SH-SY5Y (cell line): Measurements from ENCODE around the gene SFXN4.

Experiments
- GATA2 ChIP-seq: IDR thresholded peaks from 2 replicates; pipeline ENCODE4 v1.6.1; 2011; ENCODE audit warnings: mild to moderate bottlenecking, low read depth, low read length
- GATA3 ChIP-seq: IDR thresholded peaks from 2 replicates; pipeline ENCODE4 v1.6.1; 2011; ENCODE audit warnings: low read depth, mild to moderate bottlenecking, low read length, moderate library complexity

SFXN4 gene

DNA sequence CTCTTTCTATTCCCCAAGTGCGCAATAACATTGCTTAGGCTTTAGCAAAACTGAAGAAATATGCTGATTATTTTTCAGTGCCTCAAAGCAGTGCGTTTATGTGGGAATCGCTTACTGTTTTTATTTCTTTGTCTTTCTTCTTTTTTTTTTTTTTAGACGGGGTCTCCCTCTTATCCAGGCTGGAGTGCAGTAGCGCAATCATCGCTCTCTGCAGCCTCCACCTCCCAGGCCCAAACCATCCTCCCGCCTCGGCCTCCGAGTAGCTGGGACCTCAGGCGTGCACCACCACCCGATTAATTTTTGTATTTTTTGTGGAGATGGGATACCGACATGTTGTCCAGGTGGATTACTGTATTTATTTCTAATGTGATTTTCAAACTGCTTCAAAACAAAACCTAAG lies 60.4 kb downstream of the SFXN4 start:
- TF ChIP-seq GATA3 (no peak), GATA2 (no peak)

DNA sequence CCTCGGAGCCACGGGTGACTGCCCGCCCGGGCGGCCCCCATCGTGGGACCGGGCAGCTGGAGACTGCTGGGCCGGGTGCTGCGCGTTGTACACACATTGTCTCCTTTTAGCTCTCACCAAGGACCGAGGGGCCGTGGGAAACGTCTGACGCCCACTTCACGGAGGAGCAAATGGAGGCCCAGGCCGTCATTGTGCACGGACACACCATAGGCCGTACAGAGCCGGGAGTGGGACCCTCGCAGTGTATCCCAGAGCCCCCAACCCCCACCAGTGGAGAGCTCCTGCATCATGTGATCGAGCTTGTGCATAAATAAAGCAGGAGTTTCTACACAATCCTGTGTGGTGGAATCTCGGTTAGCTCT lies 60.9 kb downstream of the SFXN4 start:
- TF ChIP-seq GATA2 (no peak), GATA3 (no peak)

DNA sequence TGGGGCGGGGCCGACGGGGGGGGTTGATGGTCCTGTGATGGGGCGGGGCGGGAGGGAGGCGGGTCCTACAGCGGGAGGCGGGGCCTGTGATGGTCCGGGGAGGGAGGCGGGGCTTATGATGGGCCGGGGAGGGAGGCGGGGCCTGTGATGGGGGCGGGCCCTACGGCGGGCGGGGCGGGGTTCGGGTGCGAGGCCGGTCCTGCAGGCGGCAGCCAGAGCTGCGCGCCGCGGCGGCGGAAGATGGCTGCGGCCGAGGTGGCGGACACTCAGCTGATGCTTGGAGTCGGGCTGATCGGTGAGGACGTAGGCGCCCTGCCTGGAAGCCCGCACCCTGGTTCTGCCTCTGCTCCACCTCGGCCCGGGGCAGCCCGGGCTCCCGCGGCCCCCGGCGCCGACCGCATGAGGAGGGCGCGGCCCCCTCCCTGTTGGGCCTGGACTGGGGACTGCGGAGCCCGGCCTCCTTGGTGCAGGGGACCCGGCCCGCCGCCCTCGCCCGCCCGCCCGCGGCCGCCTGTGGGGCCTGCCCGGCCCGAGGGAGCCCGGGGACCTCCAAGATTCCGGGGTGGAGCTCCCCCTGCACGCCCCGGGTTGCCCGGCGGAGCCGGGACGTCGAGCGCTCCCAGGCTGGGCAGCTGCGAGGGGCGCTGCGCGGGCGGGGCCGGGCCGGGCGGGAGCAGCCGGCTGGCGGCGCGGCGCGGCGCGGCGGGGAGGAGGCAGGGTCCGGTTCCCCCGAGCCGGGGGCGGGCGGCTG lies 61.4 kb downstream of the SFXN4 start, which contains the start of gene DENND10:
TSS of gene DENND10 (plus strand) at position 211 of the 751 bp plus-strand sequence. CDS start at position 241, 30 bp downstream.
- TF ChIP-seq GATA2: no peak
- no peak for TF ChIP-seq GATA3

DNA sequence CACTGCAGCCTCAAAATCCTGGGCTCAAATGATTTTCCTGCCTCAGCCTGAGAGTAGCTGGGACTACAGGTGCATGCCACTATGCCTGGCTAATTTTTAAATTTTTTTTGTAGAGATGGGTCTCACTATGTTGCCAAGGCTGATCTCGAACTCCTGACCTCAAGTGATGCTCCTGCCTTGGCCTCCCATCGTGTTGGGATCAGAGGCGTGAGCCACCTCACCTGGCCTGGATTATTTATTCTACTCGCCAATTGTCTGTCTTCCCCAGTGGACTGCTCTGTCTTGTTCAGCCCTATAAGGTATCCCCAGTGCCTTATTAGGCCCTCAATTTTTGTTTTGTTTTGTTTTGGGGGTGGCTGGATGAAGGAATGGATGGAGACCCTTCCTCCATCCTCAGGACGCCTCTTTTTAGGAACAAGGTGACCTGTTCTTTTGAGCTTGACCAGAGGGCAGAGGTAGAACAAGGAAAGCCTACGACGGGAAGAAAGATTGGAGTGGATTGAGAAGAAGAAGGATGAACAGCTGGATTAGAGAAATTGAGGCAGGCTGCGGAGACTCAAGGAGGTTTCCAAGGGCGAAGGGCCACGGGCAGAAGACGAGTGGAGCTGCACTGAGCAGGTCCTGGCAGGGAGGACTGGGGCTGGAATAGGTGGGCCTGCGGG lies 62.1 kb downstream of the SFXN4 start:
- TF ChIP-seq GATA3 (no peak), GATA2 (no peak)

DNA sequence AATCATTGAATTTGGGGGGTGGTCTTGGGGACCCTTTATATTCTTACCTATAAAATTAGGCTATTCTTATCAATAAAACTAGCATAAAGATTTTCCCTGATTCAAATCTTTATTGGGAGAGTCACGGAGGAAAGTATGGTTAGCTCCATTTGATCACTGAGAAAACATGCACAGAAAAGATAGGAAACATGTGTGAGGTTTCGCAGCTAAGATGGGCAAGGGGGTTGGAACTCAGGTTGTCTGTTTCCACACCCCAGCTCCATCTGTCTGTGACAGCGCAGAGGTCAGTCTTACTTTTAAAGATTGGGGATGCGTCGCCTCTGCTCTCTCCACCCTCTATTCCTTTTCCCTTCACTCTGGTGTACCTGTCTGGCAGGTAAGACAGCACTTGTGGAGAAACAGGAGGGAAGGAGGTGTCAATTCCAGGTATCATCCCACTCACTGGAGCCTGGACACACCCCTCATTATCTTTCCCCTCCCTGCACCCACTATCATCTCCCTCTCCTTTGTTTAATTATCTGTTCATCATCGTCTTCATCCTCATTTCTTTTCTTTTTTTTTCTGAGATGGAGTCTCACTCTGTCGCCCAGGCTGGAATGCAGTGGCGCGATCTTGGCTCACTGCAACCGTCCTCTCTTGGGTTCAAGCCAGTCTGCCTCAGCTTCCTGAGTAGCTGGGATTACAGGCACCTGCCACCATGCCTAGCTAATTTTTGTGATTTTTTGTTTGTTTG lies 64.0 kb downstream of the SFXN4 start:
- TF ChIP-seq GATA2: no peak
- no peak for TF ChIP-seq GATA3

DNA sequence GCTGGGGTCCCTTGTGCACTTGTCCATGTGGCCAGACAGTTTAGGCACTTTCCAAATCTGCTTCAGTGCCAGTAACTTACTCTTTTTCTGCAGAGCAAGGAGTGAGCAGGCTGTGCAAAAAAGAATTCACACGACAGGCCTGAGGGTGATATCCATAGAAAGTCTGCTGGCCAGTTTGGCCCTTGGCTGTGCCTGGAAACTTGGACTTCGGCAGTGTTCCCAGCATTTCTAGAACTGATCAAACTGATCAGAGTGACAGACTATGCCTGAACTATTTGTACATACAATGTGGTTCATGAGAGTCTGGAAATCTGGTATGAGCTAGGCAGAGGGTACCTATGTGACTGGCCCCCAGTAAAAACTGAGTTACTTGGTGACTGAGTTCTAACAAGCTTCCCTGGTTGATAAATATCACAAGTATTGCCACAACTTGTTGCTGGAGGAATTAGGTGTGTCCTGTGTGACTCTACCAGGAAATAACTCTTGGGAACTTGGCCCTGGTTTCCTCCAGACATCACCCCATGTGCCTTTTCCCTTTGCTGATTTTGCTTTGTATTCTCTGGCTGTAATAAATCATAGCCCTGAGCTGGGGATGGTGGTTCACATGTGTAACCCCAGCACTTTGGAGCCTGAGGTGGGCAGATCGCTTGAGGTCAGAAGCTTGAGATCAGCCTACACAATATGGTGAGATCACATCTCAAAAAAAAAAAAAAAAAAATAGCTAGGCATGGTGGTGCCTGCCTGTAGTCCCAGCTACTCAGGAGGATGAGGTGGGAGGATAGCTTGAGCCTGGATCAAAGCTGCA lies 64.9 kb downstream of the SFXN4 start:
- no peak for TF ChIP-seq GATA3
- TF ChIP-seq GATA2: no peak

DNA sequence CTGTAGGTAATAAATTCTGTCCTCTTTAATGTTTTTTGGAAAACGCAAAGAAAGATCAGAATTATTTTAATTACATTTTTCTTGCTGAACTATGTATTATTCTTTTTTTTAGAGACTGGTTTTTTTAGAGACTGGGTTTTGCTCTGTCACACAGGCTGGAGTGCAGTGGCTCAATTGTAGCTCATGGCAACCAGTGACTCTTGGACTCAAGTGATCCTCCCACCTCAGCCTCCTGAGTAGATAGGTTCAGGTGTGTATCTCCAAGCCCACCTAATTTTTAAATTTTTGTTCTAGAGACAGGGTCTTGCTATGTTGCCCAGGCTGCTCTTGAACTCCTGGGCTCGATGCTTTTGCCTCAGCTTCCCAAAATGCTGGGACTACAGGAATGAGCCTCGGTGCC lies 66.9 kb downstream of the SFXN4 start:
- TF ChIP-seq GATA2 (no peak), GATA3 (no peak)

DNA sequence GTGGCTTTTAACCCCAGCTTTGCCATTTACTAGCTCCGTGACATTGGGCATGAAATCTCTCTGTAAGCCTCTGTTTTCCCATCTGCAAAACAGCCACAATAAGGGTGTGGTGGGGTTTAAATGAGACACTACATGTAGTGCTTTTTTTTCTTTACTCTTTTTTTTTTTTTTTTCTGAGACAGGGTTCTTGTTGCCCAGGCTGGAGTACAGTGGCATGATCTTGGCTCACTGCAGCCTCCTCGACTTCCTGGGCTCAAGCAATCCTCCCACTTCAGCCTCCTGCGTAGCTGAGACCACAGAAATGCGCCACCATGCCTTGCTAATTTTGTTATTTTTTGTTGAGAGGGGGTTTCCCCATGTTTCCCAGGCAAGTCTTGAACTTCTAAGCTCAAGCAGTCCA lies 69.9 kb downstream of the SFXN4 start:
- TF ChIP-seq GATA3 (no peak), GATA2 (no peak)

DNA sequence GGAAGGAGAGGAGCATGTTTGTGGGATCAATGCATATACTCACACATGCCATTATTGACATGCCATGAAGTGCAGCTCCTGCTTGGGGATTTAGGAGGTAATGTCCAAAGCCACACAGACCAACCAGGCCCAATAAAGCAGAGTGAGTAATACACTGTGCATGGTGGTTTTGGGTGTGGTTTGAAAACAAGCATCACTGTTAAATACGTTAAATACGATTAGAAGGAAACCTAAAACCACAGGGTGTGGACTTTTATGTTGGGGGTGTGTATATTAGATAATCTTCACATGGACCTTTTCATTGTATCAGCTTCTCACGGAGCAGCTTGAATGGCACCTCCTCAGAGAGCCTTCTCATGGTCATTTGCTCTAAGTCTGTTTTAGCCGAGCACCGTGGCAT lies 74.5 kb downstream of the SFXN4 start:
- TF ChIP-seq GATA2: no peak
- TF ChIP-seq GATA3: no peak
